ENCODE measurements around the gene SORBS2.

SORBS2 gene

GRCh38 chr4:185852961-185853360 is 41.0 kb upstream of the SORBS2 start:
- H3K4me3 ChIP-seq (ENCODE audit: low read length) = no peak overlapping the region
- no peaks in the 10 kb centered on the region for H3K27me3 ChIP-seq (ENCODE audit: low read depth, low read length)
- H3K79me2 ChIP-seq (ENCODE audit: low read length) = no peaks in the 10 kb centered on the region
- H2AFZ ChIP-seq (ENCODE audit: low read depth, low read length) = no peak overlapping the region
- H3K9me3 ChIP-seq (ENCODE audit: insufficient read depth, low read length) = no peaks in the 10 kb centered on the region
- no peaks in the 10 kb centered on the region for H3K4me1 ChIP-seq (ENCODE audit: low read length)
- no peak overlapping the region for H3K4me2 ChIP-seq (ENCODE audit: low read length)
- H3K9ac ChIP-seq (ENCODE audit: low read length) = no peak overlapping the region
- H3K27ac ChIP-seq (ENCODE audit: low read length) = no peak overlapping the region
- no peaks in the 10 kb centered on the region for H3K36me3 ChIP-seq (replicated peaks; ENCODE audit: low read depth, low read length)
- TF ChIP-seq EZH2phosphoT487 (IDR thresholded peaks at IDR 0.05; ENCODE audit: low read depth) (no peak), CTCF (IDR thresholded peaks at IDR 0.05; ENCODE audit: low read depth, low read length) (no peak)
- no peaks in the 10 kb centered on the region for H4K20me1 ChIP-seq (ENCODE audit: insufficient read depth, low read length)

- H3K36me3 ChIP-seq (replicated peaks; ENCODE audit: low read depth, low read length) = no peaks in the 10 kb centered on the region
- H4K20me1 ChIP-seq (ENCODE audit: insufficient read depth, low read length) = no peaks in the 10 kb centered on the region
- H3K4me3 ChIP-seq (ENCODE audit: low read length) = no peak overlapping the region
- no peak for TF ChIP-seq CTCF (IDR thresholded peaks at IDR 0.05; ENCODE audit: low read depth, low read length)
- no peak for TF ChIP-seq EZH2phosphoT487 (IDR thresholded peaks at IDR 0.05; ENCODE audit: low read depth)
- no peaks in the 10 kb centered on the region for H3K4me1 ChIP-seq (ENCODE audit: low read length)
- H3K9me3 ChIP-seq (ENCODE audit: insufficient read depth, low read length) = no peaks in the 10 kb centered on the region
- H3K9ac ChIP-seq (ENCODE audit: low read length) = no peak overlapping the region
- H3K4me2 ChIP-seq (ENCODE audit: low read length) = no peak overlapping the region
- H3K27me3 ChIP-seq (ENCODE audit: low read depth, low read length) = no peaks in the 10 kb centered on the region
- no peak overlapping the region for H2AFZ ChIP-seq (ENCODE audit: low read depth, low read length)
- H3K27ac ChIP-seq (ENCODE audit: low read length) = no peak overlapping the region
- H3K79me2 ChIP-seq (ENCODE audit: low read length) = no peaks in the 10 kb centered on the region
Measured at GRCh38 chr4:185849664-185850550, 37.9 kb upstream of the SORBS2 start.

DNA sequence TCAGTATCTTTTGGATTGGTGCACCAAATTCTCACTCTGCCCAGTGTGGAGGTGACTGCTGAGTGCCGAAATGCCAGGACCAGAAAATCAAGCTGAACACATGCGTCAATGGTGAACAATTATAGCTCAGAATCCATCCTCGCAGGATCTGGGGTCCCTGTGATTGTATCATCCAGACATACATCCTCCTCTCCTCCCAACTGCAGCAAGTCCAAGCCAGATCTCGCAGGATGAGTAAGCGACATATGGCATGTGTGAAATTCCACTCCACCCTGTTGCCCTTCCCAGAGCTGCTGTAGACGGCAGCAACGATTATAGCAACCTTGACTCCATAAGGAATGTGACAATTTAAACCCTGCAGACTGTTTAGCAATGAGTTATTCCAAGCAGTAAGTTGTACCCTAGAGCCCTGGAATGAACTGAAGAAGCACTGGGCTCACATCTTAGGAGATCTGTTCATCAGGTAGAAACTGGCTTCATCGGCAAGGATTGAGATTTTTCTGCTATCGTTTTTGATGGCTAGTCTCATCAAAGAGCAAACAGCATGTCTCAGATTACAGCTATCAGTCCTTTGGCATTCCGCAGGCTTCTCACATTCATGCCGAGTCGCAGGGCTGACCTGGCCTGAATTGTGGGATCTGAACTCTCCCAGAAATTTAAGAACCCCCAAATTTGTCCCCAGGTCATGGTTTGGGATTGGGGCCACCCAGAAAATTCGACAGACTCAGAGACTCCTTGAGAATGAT is 35.5 kb upstream of the SORBS2 start:
- no peak overlapping the region for H2AFZ ChIP-seq (ENCODE audit: low read depth, low read length)
- no peaks in the 10 kb centered on the region for H3K27me3 ChIP-seq (ENCODE audit: low read depth, low read length)
- H3K27ac ChIP-seq (ENCODE audit: low read length) = no peak overlapping the region
- H4K20me1 ChIP-seq (ENCODE audit: insufficient read depth, low read length) = no peaks in the 10 kb centered on the region
- no peak for TF ChIP-seq CTCF (IDR thresholded peaks at IDR 0.05; ENCODE audit: low read depth, low read length)
- TF ChIP-seq EZH2phosphoT487 (IDR thresholded peaks at IDR 0.05; ENCODE audit: low read depth) = no peak
- no peak overlapping the region for H3K4me3 ChIP-seq (ENCODE audit: low read length)
- no peaks in the 10 kb centered on the region for H3K9me3 ChIP-seq (ENCODE audit: insufficient read depth, low read length)
- H3K79me2 ChIP-seq (ENCODE audit: low read length) = no peaks in the 10 kb centered on the region
- H3K4me1 ChIP-seq (ENCODE audit: low read length) = no peaks in the 10 kb centered on the region
- H3K4me2 ChIP-seq (ENCODE audit: low read length) = no peak overlapping the region
- H3K9ac ChIP-seq (ENCODE audit: low read length) = no peak overlapping the region
- no peaks in the 10 kb centered on the region for H3K36me3 ChIP-seq (replicated peaks; ENCODE audit: low read depth, low read length)

DNA sequence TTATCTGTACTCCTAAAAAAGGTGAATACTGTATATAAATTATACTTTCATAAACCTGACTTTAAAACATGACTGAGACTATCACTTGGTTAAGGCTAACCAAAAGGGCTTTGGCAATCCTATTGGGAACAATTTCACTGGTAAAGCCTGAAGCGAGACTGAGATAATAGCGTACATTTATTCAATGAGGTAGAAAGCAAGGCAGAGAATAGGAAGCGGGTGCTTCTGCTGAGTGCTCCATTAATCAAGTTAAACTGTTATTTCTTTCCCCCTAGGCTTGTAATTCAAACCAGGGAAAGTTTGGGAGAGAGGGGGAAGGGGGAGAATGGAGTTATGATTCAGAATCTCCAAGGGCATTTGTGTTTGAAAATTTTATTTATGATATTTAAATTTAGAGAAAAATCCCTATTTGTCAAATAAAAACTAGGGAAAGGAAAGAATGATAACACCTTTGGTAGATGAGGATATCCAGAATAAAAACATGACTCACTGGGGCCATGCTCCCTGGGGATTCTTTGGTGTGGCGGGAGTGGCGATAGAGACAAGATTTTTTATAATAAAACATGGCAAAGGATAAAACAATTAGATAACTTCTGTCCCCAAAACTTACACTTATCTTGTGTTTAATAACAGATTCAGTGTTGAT is 34.6 kb upstream of the SORBS2 start:
- no peak overlapping the region for H2AFZ ChIP-seq (ENCODE audit: low read depth, low read length)
- no peaks in the 10 kb centered on the region for H3K9me3 ChIP-seq (ENCODE audit: insufficient read depth, low read length)
- H3K79me2 ChIP-seq (ENCODE audit: low read length) = no peaks in the 10 kb centered on the region
- no peaks in the 10 kb centered on the region for H3K27me3 ChIP-seq (ENCODE audit: low read depth, low read length)
- no peaks in the 10 kb centered on the region for H3K36me3 ChIP-seq (replicated peaks; ENCODE audit: low read depth, low read length)
- no peak overlapping the region for H3K4me3 ChIP-seq (ENCODE audit: low read length)
- H3K27ac ChIP-seq (ENCODE audit: low read length) = no peak overlapping the region
- TF ChIP-seq EZH2phosphoT487 (IDR thresholded peaks at IDR 0.05; ENCODE audit: low read depth) (no peak), CTCF (IDR thresholded peaks at IDR 0.05; ENCODE audit: low read depth, low read length) (no peak)
- no peak overlapping the region for H3K4me2 ChIP-seq (ENCODE audit: low read length)
- H3K9ac ChIP-seq (ENCODE audit: low read length) = no peak overlapping the region
- no peaks in the 10 kb centered on the region for H3K4me1 ChIP-seq (ENCODE audit: low read length)
- H4K20me1 ChIP-seq (ENCODE audit: insufficient read depth, low read length) = no peaks in the 10 kb centered on the region
